Sigmoid colon (tissue), 7 donors: ENCODE measurements around the gene PLEKHA7. TPM values are rescaled to one million over a fixed set of nuclear protein-coding genes. Genes with fewer than 3 reads are reported as not detected.

Experiments
- DNase-seq: peaks from one replicate; pipeline ENCODE4 v3.0.0-alpha.2; 2019
- H3K27ac ChIP-seq, 4 donors: fragments of 200-600 bp; sonication (generic); one replicate each; pipeline ENCODE4 v1.5.1; 2016 to 2019; ENCODE audit warnings: mild to moderate bottlenecking in 1 of 4
- H3K27me3 ChIP-seq, 3 donors: fragments of 200-600 bp; sonication (generic); one replicate each; pipeline ENCODE4 v1.5.1; 2019; ENCODE audit warnings: mild to moderate bottlenecking in 1 of 3
- H3K36me3 ChIP-seq, 4 donors: fragments of 200-600 bp; sonication (generic); one replicate each; pipeline ENCODE4 v1.5.1; 2016 to 2019
- H3K4me1 ChIP-seq, 4 donors: fragments of 200-600 bp; sonication (generic); one replicate each; pipeline ENCODE4 v1.5.1; 2017 to 2019
- H3K4me3 ChIP-seq, 4 donors: fragments of 200-600 bp; sonication (generic); one replicate each; pipeline ENCODE4 v1.5.1; 2017 to 2019; ENCODE audit warnings: mild to moderate bottlenecking in 2 of 4, moderate library complexity in 1 of 4
- H3K9me3 ChIP-seq, 4 donors: fragments of 200-600 bp in 3 of 4; sonication (generic) in 3 of 4; one replicate each; pipeline versions ENCODE4 v1.5.1 to v1.6.1; 2013 to 2019
- EP300 ChIP-seq, 4 donors: sonication (generic); formaldehyde crosslinking; IDR thresholded peaks; one replicate each; pipeline ENCODE4 v1.6.1; 2017; ENCODE audit warnings: antibody characterized with exemption in 4 of 4
- POLR2A ChIP-seq, 2 donors: fragments of 450-650 bp; IDR thresholded peaks; one replicate each; pipeline ENCODE4 v1.6.1; 2016; ENCODE audit warnings: antibody characterized with exemption in 2 of 2, mild to moderate bottlenecking in 2 of 2, moderate library complexity in 2 of 2
- POLR2AphosphoS5 ChIP-seq, 4 donors: sonication (generic); formaldehyde crosslinking; IDR thresholded peaks; one replicate each; pipeline ENCODE4 v1.6.1; 2017; ENCODE audit warnings: antibody characterized with exemption in 4 of 4
- WGBS, 2 donors: extraction: QIAGEN DNeasy Blood & Tissue Kit; methylation state at CpG; one replicate each; pipeline ENCODE4 v1.1.7; 2013; 5-methylcytosine and 5-hydroxymethylcytosine counted together
- intact Hi-C: fragments of 100-400 bp; cut with DNase I; formaldehyde crosslinking; loops from one replicate; pipeline ENCODE4 v1.15.1; 2023
- polyA plus RNA-seq, 3 donors: library from polyadenylated mRNA; stranded (reverse); fragments of 200-250 nt; gene quantifications; one replicate each; pipeline ENCODE4 v1.2.3, GENCODE V29; 2013
- total RNA-seq, 4 donors: library from RNA; depleted of rRNA; stranded (reverse); fragments of >200 nt; gene quantifications; one replicate each; pipeline ENCODE4 v1.1.0, GENCODE V29; 2016
- TF ChIP-seq, protein P1 (sequence below), 4 experiments: fragments of 450-650 bp in 3 of 4; fragments of 200-600 bp in 1 of 4; IDR thresholded peaks; one replicate each; pipeline ENCODE4 v1.5.1; 2016 to 2019; ENCODE audit warnings: antibody characterized with exemption in 4 of 4, mild to moderate bottlenecking in 3 of 4, moderate library complexity in 2 of 4
- donor health status: healthy with polysubstance abuse.
- donor health status: Bipolar disorder and iron deficiency.
- donor health status: healthy.

The PLEKHA7 gene
- total and polyA plus RNA-seq, 7 donors = 2.9 to 45.3 (median 10.2) TPM

DNA sequence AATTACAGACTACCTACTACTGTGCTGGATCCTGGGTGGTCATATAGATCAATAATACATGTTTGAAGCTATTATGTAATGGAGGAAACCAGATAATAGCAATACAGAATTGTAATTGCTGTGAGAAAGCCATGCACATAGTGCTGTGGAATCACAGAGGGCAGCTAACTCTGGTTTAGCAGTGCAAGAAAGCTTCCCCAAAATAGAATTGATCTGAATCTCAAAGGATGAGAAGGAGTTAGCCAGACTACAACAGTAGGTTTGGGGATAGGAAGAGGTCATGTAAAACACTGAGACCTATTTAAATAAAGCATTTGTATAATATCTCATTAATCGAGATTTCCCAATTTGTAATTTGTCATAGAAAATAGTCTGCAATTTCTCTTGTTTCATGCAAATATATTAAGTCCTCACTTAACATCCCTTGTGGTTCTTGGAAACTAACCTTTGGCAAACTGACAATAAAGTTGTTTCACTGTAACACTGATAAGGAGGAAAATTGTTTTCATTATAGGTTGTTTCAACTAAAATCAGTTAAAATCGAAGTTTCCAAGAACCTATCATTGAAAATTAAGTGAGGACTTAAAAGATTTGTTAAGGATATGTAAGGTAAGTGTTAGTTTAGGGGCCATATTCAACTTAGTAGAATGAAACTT is 268.1 kb downstream of the PLEKHA7 start:
- no peak for DNase-seq
- TF ChIP-seq, protein P1, sequence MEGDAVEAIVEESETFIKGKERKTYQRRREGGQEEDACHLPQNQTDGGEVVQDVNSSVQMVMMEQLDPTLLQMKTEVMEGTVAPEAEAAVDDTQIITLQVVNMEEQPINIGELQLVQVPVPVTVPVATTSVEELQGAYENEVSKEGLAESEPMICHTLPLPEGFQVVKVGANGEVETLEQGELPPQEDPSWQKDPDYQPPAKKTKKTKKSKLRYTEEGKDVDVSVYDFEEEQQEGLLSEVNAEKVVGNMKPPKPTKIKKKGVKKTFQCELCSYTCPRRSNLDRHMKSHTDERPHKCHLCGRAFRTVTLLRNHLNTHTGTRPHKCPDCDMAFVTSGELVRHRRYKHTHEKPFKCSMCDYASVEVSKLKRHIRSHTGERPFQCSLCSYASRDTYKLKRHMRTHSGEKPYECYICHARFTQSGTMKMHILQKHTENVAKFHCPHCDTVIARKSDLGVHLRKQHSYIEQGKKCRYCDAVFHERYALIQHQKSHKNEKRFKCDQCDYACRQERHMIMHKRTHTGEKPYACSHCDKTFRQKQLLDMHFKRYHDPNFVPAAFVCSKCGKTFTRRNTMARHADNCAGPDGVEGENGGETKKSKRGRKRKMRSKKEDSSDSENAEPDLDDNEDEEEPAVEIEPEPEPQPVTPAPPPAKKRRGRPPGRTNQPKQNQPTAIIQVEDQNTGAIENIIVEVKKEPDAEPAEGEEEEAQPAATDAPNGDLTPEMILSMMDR (IDR thresholded peaks at IDR 0.05) = no peak
- TF ChIP-seq POLR2A (IDR thresholded peaks at IDR 0.05) = no peak
- TF ChIP-seq EP300 (IDR thresholded peaks at IDR 0.05) = no peak
- TF ChIP-seq POLR2AphosphoS5 (IDR thresholded peaks at IDR 0.05) = no peak
- peaks cover 0 to 51% (median 41%) of the 10 kb centered on the region in 4 donors for H3K4me1 ChIP-seq
- no peaks in the 10 kb centered on the region for H3K27me3 ChIP-seq
- H3K27ac ChIP-seq = no peak overlapping the region
- WGBS, 2 donors = 75 to 94% methylated on average over 2 of the region's 2 CpGs
- intact Hi-C loops = no loop called here
- peaks cover 4 to 68% (median 30%) of the 10 kb centered on the region in 4 donors for H3K36me3 ChIP-seq
- H3K4me3 ChIP-seq = no peak overlapping the region
- H3K9me3 ChIP-seq = no peaks in the 10 kb centered on the region

DNA sequence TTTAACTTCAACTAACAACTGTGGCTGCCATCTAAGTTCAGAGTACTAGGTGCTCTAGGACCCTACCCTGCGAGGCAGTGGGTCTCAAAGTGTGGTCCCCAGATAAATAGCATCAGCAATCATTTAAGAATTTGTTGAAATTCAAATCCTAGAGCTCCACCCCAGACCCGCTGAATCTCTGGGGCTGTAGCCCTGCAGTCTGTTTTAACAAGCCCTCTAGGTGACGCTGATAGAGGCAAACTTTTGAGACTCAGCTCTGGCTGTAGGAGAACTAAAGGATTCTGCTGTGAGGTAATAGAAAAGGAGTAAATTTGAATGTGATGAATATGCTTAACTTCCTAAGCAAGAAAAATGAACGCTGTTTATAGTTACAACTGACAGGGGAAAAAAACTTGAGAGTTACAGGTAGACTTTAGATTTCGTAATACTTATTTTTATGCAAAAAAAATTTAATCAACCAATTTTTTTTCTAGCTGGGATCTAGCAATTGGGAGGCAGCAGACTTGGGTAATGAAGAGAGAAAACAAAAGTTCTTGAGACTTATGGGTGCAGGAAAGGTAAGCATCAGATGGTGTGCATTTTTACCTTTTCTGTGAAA is 270.0 kb downstream of the PLEKHA7 start:
- H3K36me3 ChIP-seq = peaks cover 0 to 49% (median 15%) of the 10 kb centered on the region in 4 donors
- H3K9me3 ChIP-seq = no peaks in the 10 kb centered on the region
- TF ChIP-seq, protein P1 (IDR thresholded peaks at IDR 0.05) = no peak
- TF ChIP-seq POLR2AphosphoS5 (IDR thresholded peaks at IDR 0.05) (no peak), EP300 (IDR thresholded peaks at IDR 0.05) (no peak), POLR2A (IDR thresholded peaks at IDR 0.05) (no peak)
- no peak overlapping the region for H3K4me3 ChIP-seq
- intact Hi-C loops = no loop called here
- no peak for DNase-seq
- H3K4me1 ChIP-seq = peaks cover 0 to 66% (median 58%) of the 10 kb centered on the region in 4 donors
- no peaks in the 10 kb centered on the region for H3K27me3 ChIP-seq
- WGBS, 2 donors = 94 to 95% methylated on average over 5 of the region's 5 CpGs
- no peak overlapping the region for H3K27ac ChIP-seq

DNA sequence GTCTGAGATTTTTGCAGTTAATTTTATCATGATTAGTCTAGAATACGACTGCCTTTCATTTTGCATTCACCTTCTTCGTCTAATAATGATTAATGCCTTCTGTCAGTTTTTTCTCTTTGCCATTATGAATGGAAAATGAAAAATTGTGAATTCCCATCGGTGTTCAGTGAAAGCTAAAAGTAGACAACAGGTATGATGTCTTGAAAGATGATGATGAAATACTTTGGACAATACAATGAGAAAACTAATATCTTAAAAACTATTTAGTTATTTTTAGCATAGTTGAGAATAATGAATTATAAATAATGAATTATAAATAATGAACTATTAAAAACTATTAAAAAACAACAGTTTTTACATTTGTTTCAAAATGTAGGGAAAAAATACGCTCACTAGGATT is 270.7 kb downstream of the PLEKHA7 start:
- 92% methylated on average over 4 of the region's 4 CpGs for WGBS, 2 donors
- peaks cover 0 to 42% (median 15%) of the 10 kb centered on the region in 4 donors for H3K36me3 ChIP-seq
- TF ChIP-seq, protein P1 (IDR thresholded peaks at IDR 0.05) = no peak
- no peak for TF ChIP-seq POLR2A (IDR thresholded peaks at IDR 0.05)
- no peak for TF ChIP-seq EP300 (IDR thresholded peaks at IDR 0.05)
- TF ChIP-seq POLR2AphosphoS5 (IDR thresholded peaks at IDR 0.05) = no peak
- intact Hi-C loops = no loop called here
- H3K9me3 ChIP-seq = no peaks in the 10 kb centered on the region
- peaks cover 0 to 66% (median 58%) of the 10 kb centered on the region in 4 donors for H3K4me1 ChIP-seq
- H3K27me3 ChIP-seq = no peaks in the 10 kb centered on the region
- H3K27ac ChIP-seq = no peak overlapping the region
- no peak for DNase-seq
- H3K4me3 ChIP-seq = no peak overlapping the region

DNA sequence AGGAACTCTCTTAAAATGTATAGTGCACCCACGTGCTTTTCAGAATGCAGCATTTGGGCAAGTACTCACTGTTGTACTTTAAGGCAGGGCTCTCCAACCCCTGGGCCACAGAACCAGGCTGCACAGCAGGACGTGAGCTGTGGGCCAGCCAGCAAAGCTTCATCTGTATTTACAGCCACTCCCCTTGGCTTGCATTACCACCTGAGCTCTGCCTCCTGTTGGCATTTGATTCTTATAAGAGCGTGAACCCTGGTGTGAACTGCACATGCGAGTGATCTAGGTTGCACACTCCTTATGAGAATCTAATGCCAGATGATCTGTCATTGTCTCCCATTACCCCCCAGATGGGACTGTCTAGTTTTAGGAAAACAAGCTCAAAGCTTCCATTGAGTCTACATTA is 272.7 kb downstream of the PLEKHA7 start:
- no peak for DNase-seq
- H3K9me3 ChIP-seq = no peaks in the 10 kb centered on the region
- TF ChIP-seq EP300 (IDR thresholded peaks at IDR 0.05) = no peak
- no peak for TF ChIP-seq POLR2AphosphoS5 (IDR thresholded peaks at IDR 0.05)
- H3K27ac ChIP-seq = no peak overlapping the region
- intact Hi-C loops = no loop called here
- 81 to 82% methylated on average over 4 of the region's 4 CpGs for WGBS, 2 donors
- no peaks in the 10 kb centered on the region for H3K27me3 ChIP-seq
- H3K4me3 ChIP-seq = no peak overlapping the region
- H3K4me1 ChIP-seq = peaks cover 0 to 71% (median 60%) of the 10 kb centered on the region in 4 donors
- peaks cover 0 to 22% (median 7%) of the 10 kb centered on the region in 4 donors for H3K36me3 ChIP-seq
